HepG2 (cell line): ENCODE results near the gene CLEC16A.

Source experiments
- FOXK1 ChIP-seq: sonication (generic); formaldehyde crosslinking; IDR thresholded peaks from 2 replicates; pipeline ENCODE4 v1.4.0; 2020; ENCODE audit warnings: low read depth, missing genetic modification reagents, borderline replicate concordance
- JUNB ChIP-seq: sonication (generic); formaldehyde crosslinking; IDR thresholded peaks from 2 replicates; pipeline ENCODE4 v1.8.0; 2022; ENCODE audit warnings: missing genetic modification reagents, mild to moderate bottlenecking, borderline replicate concordance
- TF ChIP-seq, protein P1 (sequence below): sonication (generic); formaldehyde crosslinking; IDR thresholded peaks from 2 replicates; pipeline ENCODE4 v1.4.0; 2020; ENCODE audit warnings: missing genetic modification reagents

DNA sequence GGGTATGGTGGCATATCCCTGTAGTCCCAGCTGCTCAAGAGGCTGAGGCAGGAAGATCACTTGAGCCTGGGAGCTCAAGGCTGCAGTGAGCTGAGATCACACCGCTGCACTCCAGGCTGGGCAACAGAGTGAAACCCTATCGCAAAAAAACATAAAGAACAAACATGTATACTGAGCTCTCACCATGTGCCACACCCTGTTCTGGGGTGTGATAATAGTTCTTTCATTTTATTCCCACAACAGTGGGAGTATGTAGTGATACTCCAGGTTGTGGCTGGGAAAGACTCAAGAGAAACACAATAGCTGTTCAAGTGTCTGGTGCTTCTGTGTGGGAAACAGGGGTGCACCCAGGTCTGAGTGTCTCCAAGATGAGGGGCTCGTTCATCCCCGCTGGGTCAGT lies 221.0 kb downstream of the CLEC16A start:
- TF ChIP-seq FOXK1 (CRISPR knock-in tag), result no peak
- TF ChIP-seq, protein P1, sequence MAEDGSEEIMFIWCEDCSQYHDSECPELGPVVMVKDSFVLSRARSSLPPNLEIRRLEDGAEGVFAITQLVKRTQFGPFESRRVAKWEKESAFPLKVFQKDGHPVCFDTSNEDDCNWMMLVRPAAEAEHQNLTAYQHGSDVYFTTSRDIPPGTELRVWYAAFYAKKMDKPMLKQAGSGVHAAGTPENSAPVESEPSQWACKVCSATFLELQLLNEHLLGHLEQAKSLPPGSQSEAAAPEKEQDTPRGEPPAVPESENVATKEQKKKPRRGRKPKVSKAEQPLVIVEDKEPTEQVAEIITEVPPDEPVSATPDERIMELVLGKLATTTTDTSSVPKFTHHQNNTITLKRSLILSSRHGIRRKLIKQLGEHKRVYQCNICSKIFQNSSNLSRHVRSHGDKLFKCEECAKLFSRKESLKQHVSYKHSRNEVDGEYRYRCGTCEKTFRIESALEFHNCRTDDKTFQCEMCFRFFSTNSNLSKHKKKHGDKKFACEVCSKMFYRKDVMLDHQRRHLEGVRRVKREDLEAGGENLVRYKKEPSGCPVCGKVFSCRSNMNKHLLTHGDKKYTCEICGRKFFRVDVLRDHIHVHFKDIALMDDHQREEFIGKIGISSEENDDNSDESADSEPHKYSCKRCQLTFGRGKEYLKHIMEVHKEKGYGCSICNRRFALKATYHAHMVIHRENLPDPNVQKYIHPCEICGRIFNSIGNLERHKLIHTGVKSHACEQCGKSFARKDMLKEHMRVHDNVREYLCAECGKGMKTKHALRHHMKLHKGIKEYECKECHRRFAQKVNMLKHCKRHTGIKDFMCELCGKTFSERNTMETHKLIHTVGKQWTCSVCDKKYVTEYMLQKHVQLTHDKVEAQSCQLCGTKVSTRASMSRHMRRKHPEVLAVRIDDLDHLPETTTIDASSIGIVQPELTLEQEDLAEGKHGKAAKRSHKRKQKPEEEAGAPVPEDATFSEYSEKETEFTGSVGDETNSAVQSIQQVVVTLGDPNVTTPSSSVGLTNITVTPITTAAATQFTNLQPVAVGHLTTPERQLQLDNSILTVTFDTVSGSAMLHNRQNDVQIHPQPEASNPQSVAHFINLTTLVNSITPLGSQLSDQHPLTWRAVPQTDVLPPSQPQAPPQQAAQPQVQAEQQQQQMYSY (CRISPR knock-in tag), result no peak
- TF ChIP-seq JUNB, result no peak
